GM12801 (cell line): ENCODE measurements around the gene CDH23.

Source experiments
- TF ChIP-seq, protein P1 (sequence below): IDR thresholded peaks from one replicate; pipeline ENCODE4 v1.5.1; 2011; ENCODE audit warnings: control low read depth; ENCODE audit not compliant: insufficient read length; ENCODE audit errors: extremely low read depth

CDH23 gene

GRCh38 chr10:71396711-71397295, at the start of gene CDH23:
CDH23 (plus strand) TSS chr10:71396920; CDS start chr10:71439832, 42,912 bp downstream.
- TF ChIP-seq, protein P1, sequence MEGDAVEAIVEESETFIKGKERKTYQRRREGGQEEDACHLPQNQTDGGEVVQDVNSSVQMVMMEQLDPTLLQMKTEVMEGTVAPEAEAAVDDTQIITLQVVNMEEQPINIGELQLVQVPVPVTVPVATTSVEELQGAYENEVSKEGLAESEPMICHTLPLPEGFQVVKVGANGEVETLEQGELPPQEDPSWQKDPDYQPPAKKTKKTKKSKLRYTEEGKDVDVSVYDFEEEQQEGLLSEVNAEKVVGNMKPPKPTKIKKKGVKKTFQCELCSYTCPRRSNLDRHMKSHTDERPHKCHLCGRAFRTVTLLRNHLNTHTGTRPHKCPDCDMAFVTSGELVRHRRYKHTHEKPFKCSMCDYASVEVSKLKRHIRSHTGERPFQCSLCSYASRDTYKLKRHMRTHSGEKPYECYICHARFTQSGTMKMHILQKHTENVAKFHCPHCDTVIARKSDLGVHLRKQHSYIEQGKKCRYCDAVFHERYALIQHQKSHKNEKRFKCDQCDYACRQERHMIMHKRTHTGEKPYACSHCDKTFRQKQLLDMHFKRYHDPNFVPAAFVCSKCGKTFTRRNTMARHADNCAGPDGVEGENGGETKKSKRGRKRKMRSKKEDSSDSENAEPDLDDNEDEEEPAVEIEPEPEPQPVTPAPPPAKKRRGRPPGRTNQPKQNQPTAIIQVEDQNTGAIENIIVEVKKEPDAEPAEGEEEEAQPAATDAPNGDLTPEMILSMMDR: no peak

- TF ChIP-seq, protein P1: no peak
These were observed 48.9 kb upstream of the CDH23 start for GRCh38 chr10:71347587-71348395.

- TF ChIP-seq, protein P1: no peak
These were observed 47.9 kb upstream of the CDH23 start for GRCh38 chr10:71348850-71349249.

DNA sequence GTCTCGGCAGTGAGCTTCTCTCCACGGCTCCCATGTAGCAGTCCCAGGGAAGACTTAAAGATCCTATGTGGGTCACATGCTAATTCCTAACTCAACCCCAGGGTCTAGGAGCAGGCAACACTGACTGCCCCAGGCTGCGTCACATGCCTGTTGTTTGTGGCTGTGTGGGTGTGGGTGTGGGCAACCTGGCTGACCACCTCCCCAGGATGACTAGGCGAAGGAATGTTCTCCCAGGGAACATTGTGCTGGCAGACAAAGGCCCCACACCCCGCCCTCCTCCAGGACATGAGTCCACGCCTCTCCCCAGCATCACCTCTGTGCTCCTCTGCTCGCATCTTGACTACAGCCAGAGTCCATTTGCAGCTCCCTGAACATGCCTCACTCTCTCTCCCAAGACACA, 47.3 kb upstream of the CDH23 start:
- TF ChIP-seq, protein P1: no peak

- TF ChIP-seq, protein P1: no peak
These were observed 45.6 kb upstream of the CDH23 start for GRCh38 chr10:71351087-71351486.

- TF ChIP-seq, protein P1: no peak
These were observed 44.9 kb upstream of the CDH23 start for GRCh38 chr10:71351628-71352319.

GRCh38 chr10:71353639-71354038, 43.1 kb upstream of the CDH23 start:
- TF ChIP-seq, protein P1: no peak
